ENCODE measurements around the gene GTPBP3.

GTPBP3 gene

DNA sequence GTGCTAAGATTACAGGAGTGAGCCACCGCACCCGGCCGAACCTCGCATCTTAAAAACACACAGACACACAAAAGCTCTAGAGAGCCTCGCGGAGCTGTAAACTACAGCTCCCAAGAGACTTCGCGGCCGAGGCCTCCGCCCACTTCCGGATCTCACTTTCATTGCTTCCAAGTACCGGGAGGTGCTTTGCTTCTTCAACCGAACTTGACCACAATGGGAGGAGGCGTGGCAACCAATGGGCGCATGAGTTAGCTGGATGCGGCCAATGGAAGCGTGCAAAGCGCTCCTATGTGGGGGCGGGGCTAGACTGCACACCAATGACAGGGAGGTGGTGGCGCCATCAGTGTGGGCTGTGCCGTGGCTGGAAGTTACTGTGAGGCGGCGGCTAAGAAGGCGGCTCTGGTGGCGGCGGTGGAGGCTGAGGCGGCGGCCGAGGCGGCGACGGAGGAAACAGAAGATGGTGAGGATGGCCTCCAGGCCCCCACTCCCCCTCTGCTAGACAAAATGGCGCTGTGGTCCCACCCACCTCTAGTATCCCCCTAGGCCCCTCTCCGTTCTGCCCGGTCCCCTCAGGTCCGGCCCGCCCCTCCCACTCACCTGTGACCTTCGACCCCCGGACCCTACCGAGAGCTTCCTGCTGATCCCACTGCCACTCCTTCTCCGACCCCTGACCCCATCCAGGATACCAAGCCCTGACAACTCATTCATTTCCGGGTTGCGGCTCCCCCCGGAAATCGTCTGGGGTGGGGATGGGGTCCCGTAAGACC lies 28.0 kb upstream of the GTPBP3 start, which contains the start of gene DDA1:
DDA1 (plus strand) TSS at position 366 of the 767 bp plus-strand sequence; CDS start at position 458, 92 bp downstream.
- peak; percentile 93 for DNase-seq

DNA sequence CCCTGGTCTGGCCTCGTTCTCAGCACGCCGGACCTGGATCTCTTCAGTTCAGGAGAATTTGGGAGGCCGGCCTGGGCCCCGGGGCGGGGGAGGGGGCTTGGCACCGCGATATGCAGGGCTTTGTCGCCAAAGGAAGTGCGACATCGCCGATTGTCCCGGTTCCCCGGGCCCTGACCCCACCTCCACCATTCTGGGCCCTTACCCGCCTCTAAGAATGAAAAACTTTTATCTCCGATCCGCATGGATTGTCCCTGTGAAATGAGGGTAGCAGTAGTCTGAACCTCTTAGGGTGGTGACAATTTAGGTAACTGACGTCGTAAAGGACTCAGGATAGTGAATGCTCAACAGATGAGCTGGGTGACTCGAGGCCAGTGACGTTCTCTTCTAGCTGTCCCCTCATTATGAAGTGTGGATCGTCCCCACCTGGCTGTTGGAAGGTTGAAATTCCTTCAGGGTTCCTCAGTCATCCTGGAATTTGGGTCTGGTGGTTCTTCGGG lies 27.3 kb upstream of the GTPBP3 start:
- no peak for DNase-seq

- DNase-seq = no peak
Observed at GRCh38 chr19:17311455-17312188, 25.7 kb upstream of the GTPBP3 start.

- no peak for DNase-seq
Observed at GRCh38 chr19:17312189-17313113, 24.9 kb upstream of the GTPBP3 start.

DNA sequence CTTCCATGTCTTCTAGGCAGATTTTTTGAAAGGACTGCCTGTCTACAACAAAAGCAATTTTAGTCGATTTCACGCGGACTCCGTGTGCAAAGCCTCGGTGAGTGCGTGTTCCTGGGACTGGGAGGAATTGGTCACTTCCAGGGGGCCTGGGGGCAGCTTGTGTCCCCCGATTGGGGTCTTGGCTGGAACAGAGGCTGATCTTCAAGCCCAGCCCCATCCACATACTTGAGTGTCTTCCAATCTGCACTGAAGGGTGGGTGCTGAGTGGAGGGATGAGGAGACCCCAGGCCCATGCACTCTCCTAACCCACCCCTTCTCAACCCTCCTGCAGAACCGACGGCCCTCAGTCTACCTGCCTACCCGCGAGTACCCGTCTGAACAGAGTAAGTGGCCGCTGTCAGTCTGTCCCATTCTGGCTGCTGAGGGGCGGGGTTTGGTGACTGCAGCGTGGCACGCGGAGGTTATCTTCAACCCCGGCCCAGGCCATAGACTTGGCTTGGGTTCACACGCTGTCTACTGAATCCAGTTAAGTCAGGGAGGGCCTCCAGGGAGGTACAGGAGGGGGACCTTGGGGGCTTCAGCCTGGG lies 23.3 kb upstream of the GTPBP3 start:
- no peak for DNase-seq

DNA sequence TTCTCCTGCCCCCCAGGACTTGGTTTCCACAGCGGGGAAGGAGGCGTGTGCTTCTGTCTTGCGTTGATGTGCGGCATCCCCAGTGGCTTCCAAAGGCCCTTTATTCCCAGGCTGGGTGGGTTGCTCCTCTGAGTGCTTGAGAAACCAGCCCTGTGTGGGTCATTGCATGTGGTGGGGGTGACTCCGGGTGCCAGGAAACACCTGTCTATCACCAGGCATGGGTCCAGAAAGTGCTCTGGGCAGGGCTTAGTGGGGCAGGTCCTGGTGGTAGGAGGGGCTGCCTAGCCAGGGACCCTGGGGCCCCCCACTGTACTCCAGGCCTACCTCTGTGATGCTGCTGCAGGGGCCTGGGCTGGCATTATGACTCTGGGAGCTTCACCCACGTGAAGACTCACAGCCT lies 18.4 kb upstream of the GTPBP3 start:
- no peak for DNase-seq

DNA sequence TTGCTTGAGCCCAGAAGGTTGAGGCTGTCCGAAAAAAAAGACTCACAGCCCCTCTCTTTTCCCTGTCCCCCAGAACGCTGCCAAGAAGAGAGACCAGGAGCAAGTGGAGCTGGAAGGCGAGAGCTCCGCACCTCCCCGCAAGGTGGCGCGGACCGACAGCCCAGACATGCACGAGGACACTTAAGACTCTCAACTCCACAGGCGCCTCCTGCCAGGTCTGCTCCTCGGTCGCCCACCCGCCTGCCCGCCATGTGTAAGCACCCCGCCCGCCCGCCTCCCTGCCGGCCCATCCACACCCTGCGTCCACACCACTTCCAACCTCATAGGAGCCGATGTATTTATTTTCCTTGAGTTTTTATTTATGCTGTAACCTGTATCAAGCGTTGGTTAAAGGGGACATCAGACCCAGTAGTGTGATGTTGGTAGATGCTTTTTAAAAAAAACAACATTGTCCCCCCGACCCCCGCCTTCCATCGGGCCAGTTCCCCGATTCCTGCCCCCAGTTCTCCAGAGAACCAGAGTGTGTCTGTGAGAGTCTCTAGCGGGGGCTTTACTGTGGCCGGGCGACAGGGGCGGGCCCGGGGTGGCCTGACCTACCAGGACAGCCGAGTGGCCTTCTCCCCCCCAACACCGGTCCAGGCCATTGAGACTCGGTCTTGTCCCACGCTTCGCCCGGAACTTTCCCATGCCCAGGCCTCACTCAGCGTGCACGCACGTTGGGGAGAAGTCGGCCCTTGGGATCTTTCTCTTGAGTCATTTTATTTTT lies 17.7 kb upstream of the GTPBP3 start:
- DNase-seq = no peak

GRCh38 chr19:17320435-17320834 lies 16.9 kb upstream of the GTPBP3 start:
- no peak for DNase-seq

GRCh38 chr19:17321655-17322489 lies 15.5 kb upstream of the GTPBP3 start:
- no peak for DNase-seq

GRCh38 chr19:17322854-17323253 lies 14.5 kb upstream of the GTPBP3 start:
- DNase-seq = no peak

DNA sequence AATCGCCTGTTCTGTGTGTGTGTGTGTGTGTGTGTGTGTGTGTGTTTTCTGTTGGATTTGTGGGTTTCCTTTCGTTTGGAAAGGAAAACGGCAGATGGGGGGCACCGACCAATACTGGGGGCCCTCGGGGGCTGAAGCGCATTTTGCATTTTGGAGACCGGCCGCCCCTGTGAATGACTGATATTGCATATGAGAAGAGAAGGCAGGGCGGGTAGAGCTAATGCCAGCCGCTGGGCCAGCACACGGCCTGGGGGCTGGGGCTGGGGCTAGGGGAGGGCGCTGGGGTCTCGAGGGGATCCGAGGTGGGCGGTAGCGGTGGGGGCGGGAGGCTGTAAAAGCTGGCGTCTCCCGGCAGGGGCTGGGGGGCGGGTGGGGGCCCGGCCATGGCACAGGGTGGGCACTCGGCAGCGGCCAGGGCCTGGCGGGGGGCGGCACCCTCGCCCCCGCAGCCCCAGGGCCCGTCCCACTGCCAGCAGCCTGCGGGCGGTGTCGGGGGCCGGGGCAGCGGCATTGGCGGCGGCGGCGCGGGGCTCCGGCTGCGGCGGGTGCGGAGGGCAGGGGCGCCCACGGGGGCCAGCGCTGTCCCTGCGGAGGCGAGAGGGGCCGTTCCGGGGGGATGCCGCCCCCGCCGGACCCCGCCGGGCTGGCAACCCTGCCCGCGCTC lies 13.9 kb upstream of the GTPBP3 start:
- DNase-seq = no peak

DNA sequence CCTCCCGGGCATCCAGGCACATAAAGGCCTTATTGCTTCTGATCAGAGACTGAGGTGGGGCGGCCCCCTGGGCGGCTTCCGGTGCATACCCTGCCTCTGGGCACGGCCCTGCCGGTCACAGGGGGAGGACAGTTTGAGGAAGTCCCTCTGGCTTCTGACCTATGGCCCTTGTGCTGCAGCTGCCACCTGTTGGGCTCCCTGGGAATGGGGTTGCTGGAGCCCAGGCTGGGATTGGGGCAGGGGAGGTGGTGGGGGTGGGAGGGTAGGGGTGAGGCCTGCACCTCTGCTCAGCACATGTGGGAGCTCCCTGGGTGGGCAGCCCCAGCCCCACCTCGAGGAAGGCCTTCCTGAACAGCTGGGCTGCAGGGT lies 13.4 kb upstream of the GTPBP3 start:
- DNase-seq = no peak

GRCh38 chr19:17324357-17325114 lies 12.8 kb upstream of the GTPBP3 start:
- no peak for DNase-seq

- DNase-seq = no peak
Observed at GRCh38 chr19:17325133-17325532, 12.2 kb upstream of the GTPBP3 start.

- no peak for DNase-seq
Observed at GRCh38 chr19:17325881-17326594, 11.3 kb upstream of the GTPBP3 start.

DNA sequence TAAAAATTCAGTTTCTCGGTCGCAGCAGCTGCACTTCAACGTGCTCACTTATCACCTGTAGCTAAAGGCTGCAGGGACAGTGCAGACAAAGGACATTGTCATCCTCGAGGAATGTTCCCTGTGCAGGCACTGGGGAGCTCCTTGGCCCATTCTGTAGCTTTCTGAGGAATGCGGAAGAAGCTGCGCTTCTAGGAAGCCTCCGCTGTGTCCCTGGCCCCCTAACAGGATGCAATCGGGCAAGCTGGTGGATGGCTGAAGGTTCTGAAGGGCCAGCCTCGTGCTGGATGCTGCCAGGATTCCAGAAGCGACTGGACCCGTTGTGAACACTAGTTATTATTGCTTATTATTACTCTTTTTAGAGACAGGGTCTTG lies 10.8 kb upstream of the GTPBP3 start:
- DNase-seq = no peak

GRCh38 chr19:17327068-17327653 lies 10.2 kb upstream of the GTPBP3 start:
- DNase-seq = no peak
